Fibroblast of lung (primary cell): ENCODE measurements around the gene PIP5KL1. TPM values are rescaled to one million over a fixed set of nuclear protein-coding genes. Genes with fewer than 3 reads are reported as not detected.
A peak's percentile ranks its signal among the peaks of the same experiment; 100 is the strongest.

Experiments used
- DNase-seq, 2 donors: peaks; one replicate each; pipeline versions ENCODE4 v3.0.0 to v3.0.0-alpha.2; 2010; ENCODE audit warnings: low read depth in 2 of 2
- H2AFZ ChIP-seq: 2 replicates; pipeline ENCODE4 v1.5.1; 2012; ENCODE audit warnings: low read length, control low read depth, inconsistent platforms
- H3K27ac ChIP-seq: 2 replicates; pipeline ENCODE4 v1.5.1; 2011; ENCODE audit warnings: low read length, control low read depth; ENCODE audit not compliant: insufficient read depth
- H3K27me3 ChIP-seq: 2 replicates; pipeline ENCODE4 v1.5.1; 2011; ENCODE audit warnings: mild to moderate bottlenecking, low read length; ENCODE audit not compliant: control insufficient read depth, insufficient read depth
- H3K36me3 ChIP-seq: 2 replicates; pipeline ENCODE4 v1.5.1; 2011; ENCODE audit warnings: low read length; ENCODE audit not compliant: control insufficient read depth, insufficient read depth
- H3K4me1 ChIP-seq: 2 replicates; pipeline ENCODE4 v1.5.1; 2011; ENCODE audit warnings: low read length; ENCODE audit not compliant: control insufficient read depth, insufficient read depth; ENCODE audit errors: extremely low read depth
- H3K4me2 ChIP-seq: 2 replicates; pipeline ENCODE4 v1.5.1; 2011; ENCODE audit warnings: low read length, control low read depth; ENCODE audit not compliant: insufficient read depth; ENCODE audit errors: extremely low read depth
- H3K4me3 ChIP-seq, 4 experiments: fragments of 200-600 bp in 1 of 4; sonication (generic) in 1 of 4; replicated peaks in 1 of 4; 2 replicates each; pipeline ENCODE4 v1.5.1; 2011 to 2016; ENCODE audit warnings: low read length in 4 of 4, low read depth in 3 of 4, mild to moderate bottlenecking in 3 of 4, control low read depth in 2 of 4, inconsistent platforms in 1 of 4, mixed read lengths in 1 of 4; ENCODE audit not compliant: insufficient read depth in 1 of 4; ENCODE audit errors: control extremely low read depth in 1 of 4
- H3K79me2 ChIP-seq: 2 replicates; pipeline ENCODE4 v1.5.1; 2012; ENCODE audit warnings: mild to moderate bottlenecking, low read length, inconsistent platforms; ENCODE audit not compliant: control insufficient read depth, insufficient read depth
- H3K9ac ChIP-seq: 2 replicates; pipeline ENCODE4 v1.5.1; 2011; ENCODE audit warnings: mild to moderate bottlenecking, low read length, control low read depth; ENCODE audit not compliant: insufficient read depth
- H3K9me3 ChIP-seq: 2 replicates; pipeline ENCODE4 v1.5.1; 2012; ENCODE audit warnings: low read depth, low read length; ENCODE audit not compliant: control insufficient read depth, insufficient read depth
- H4K20me1 ChIP-seq: 2 replicates; pipeline ENCODE4 v1.5.1; 2011; ENCODE audit warnings: low read length; ENCODE audit not compliant: control insufficient read depth, insufficient read depth; ENCODE audit errors: extremely low read depth
- CTCF ChIP-seq, 2 donors: IDR thresholded peaks in 1 of 2; conservative IDR thresholded peaks in 1 of 2; 1 replicate in 1 of 2; 2 replicates in 1 of 2; pipeline ENCODE4 v1.5.1; 2011 to 2012; ENCODE audit warnings: low read length in 2 of 2, control low read depth in 1 of 2, inconsistent platforms in 1 of 2, low read depth in 1 of 2, mild to moderate bottlenecking in 1 of 2
- EZH2 ChIP-seq: IDR thresholded peaks from 2 replicates; pipeline ENCODE4 v1.5.1; 2012; ENCODE audit warnings: low read length, control low read depth, mild to moderate bottlenecking; ENCODE audit errors: missing control alignments
- polyA plus RNA-seq, 2 donors: library from polyadenylated mRNA; depleted of rRNA in 1 of 2; stranded (reverse) in 1 of 2; unstranded in 1 of 2; fragments of >200 nt; gene quantifications; 2 replicates each; pipeline ENCODE4 v1.2.1, GENCODE V29; 2011 to 2012; ENCODE audit warnings: missing spikeins in 1 of 2
- total RNA-seq: library from RNA; depleted of rRNA; stranded (reverse); fragments of >200 nt; gene quantifications from 2 replicates; pipeline ENCODE4 v1.2.1, GENCODE V29; 2014

PIP5KL1 gene
- total and polyA plus RNA-seq, 2 donors (not counting 1 experiment from before 2014, with no cell fraction given), result 1.9 to 2.5 TPM

DNA sequence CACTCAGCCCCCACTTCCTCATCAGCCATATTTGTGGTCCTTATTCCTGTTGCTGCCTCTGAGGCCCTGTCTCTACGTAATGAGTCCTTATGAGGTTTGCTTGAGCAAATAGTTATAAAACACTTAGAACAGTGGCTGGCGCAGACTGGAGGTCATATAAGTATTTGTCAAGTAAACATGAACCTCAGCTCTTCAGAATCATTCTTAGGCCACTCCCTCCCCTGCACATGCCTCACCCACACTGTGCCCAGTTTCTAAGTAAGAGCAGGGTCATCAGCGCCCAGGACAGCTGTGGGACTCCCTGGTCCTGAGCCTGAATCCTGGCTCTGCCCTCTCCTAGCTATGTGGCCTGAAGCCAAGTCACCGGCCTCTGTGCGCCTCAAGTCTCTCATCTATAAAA lies 17.7 kb downstream of the PIP5KL1 start:
- Histone ChIP-seq H3K9me3 (no peaks in the 10 kb centered on the region), H3K4me1 (peaks cover 18% of the 10 kb centered on the region), H3K27ac (no peak overlapping the region), H3K79me2 (peaks cover 5% of the 10 kb centered on the region), H2AFZ (no peak overlapping the region), H3K9ac (no peak overlapping the region), H3K4me3 (no peak overlapping the region), H3K4me2 (no peak overlapping the region), H3K27me3 (no peaks in the 10 kb centered on the region), H4K20me1 (no peaks in the 10 kb centered on the region), H3K36me3 (peaks cover 18% of the 10 kb centered on the region)
- DNase-seq, result no peak
- TF ChIP-seq EZH2 (no peak), CTCF (conservative IDR thresholded peaks at IDR 0.05 in 1 of 2, IDR thresholded peaks at IDR 0.05 in 1 of 2; ENCODE audit: low read depth in 1 of 2, low read length in 2 of 2) (no peak)

DNA sequence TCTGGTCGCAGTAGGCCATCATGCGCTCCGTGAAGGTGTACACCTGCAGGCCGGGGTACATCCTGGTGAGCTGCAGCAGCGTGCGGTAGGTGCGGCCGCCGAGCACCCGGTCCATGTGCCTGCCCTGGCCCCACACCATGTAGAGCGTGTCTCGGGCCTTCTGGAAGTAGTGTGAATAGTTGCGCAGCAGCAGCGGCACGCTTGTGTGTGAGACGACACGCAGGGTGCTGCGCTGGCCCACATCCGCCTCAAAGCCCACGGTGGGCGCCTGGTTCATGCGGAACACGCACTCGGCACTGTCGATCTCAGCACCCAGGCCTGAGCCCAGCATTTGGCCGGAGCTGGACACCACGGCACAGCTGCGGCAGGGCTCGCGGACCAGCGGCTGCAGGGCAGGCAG lies 18.3 kb downstream of the PIP5KL1 start:
- peaks cover 18% of the 10 kb centered on the region for H3K36me3 ChIP-seq
- peaks cover 5% of the 10 kb centered on the region for H3K79me2 ChIP-seq
- TF ChIP-seq EZH2 (no peak), CTCF (conservative IDR thresholded peaks at IDR 0.05 in 1 of 2, IDR thresholded peaks at IDR 0.05 in 1 of 2; ENCODE audit: low read depth in 1 of 2, low read length in 2 of 2) (no peak)
- H3K9me3 ChIP-seq, result no peaks in the 10 kb centered on the region
- H4K20me1 ChIP-seq, result no peaks in the 10 kb centered on the region
- H2AFZ ChIP-seq, result no peak overlapping the region
- DNase-seq, result no peak
- no peaks in the 10 kb centered on the region for H3K27me3 ChIP-seq
- H3K27ac ChIP-seq, result no peak overlapping the region
- H3K4me2 ChIP-seq, result no peak overlapping the region
- peaks cover 13% of the 10 kb centered on the region for H3K4me1 ChIP-seq
- H3K9ac ChIP-seq, result no peak overlapping the region
- no peak overlapping the region for H3K4me3 ChIP-seq

DNA sequence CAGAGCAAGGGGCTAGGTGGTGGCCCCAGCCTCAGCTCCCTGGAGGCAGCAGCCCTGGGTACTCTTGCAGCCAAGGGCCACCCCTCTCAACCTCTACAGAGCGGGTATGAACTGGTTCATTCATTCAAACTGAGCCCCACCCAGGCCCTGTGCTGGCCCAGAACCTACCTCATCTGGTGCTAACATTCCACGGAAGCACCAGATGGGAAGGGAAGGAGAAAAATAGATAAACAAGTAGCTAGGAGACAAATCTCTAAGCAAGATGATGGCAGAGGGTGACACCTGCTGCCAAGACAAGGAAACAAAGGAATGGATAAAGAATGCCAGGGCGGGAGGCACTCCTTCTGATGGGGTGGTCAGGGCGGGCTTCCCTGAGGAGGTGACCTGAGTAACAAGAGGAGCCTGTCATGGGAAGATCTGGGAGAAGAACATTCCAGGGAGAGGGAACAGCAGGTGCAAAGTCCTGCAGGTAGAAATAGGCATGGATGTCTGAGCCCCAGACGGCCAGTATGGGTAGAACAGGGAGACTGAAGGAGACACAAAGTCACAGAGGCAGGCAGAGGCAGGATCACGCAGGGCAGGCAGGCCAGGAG lies 19.9 kb downstream of the PIP5KL1 start:
- no peak for TF ChIP-seq EZH2
- TF ChIP-seq CTCF (conservative IDR thresholded peaks at IDR 0.05 in 1 of 2, IDR thresholded peaks at IDR 0.05 in 1 of 2; ENCODE audit: low read depth in 1 of 2, low read length in 2 of 2), result no peak
- Histone ChIP-seq H3K27me3 (no peaks in the 10 kb centered on the region), H3K27ac (no peak overlapping the region), H3K9ac (no peak overlapping the region), H3K79me2 (no peaks in the 10 kb centered on the region), H3K4me3 (no peak overlapping the region), H3K4me2 (no peak overlapping the region), H3K36me3 (peaks cover 18% of the 10 kb centered on the region), H4K20me1 (no peaks in the 10 kb centered on the region), H2AFZ (no peak overlapping the region), H3K4me1 (peaks cover 16% of the 10 kb centered on the region), H3K9me3 (no peaks in the 10 kb centered on the region)
- peak; percentile 38 to 47 for DNase-seq
